Measurements from ENCODE around the gene CNPY4.

CNPY4 gene

DNA sequence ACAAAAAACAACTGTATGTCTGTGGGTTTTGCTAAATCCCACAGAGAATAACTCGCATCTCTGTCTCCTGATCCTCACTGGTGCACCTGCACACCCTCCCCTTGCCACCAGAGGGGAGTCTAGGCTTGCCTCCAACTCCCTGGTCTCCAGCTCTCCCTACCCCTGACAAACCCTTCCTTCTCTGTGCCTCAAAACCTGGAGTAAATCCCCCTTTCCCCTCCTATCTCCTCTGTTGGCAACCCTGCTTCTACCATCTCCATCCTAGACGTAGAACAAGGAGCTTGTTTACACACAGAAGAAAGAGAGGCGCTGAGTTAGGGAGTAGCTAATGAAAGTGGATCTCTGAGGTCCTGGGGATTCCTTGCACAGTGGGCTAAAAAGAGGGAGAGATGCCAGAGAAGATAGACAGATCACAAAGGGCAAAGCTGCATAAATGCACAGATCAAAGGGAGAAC is 13.3 kb downstream of the CNPY4 start:
- Histone ChIP-seq H3K27ac (ENCODE audit: low read length) (no peak overlapping the region), H3K4me2 (ENCODE audit: insufficient read depth, low read length) (no peak overlapping the region), H3K79me2 (ENCODE audit: insufficient read depth, low read length) (no peaks in the 10 kb centered on the region; the same call in 1 of the 2 replicates), H3K9ac (ENCODE audit: low read depth, low read length) (no peak overlapping the region), H3K36me3 (ENCODE audit: insufficient read depth, low read length) (no peaks in the 10 kb centered on the region), H3K4me1 (ENCODE audit: insufficient read depth, low read length) (peaks cover 23% of the 10 kb centered on the region), H2AFZ (ENCODE audit: low read depth, low read length) (no peak overlapping the region), H3K9me3 (ENCODE audit: insufficient read depth, low read length, severe bottlenecking) (no peaks in the 10 kb centered on the region), H3K27me3 (ENCODE audit: insufficient read depth, low read length, poor library complexity) (no peaks in the 10 kb centered on the region), H3K4me3 (ENCODE audit: low read depth in 1 of 2, low read length in 2 of 2) (no peak overlapping the region), H4K20me1 (ENCODE audit: insufficient read depth, low read length) (no peaks in the 10 kb centered on the region)
- DNase-seq (peak; percentile 76), ATAC-seq (ENCODE audit: insufficient read depth, low read depth) (peak; percentile 81)
- TF ChIP-seq, protein P1, sequence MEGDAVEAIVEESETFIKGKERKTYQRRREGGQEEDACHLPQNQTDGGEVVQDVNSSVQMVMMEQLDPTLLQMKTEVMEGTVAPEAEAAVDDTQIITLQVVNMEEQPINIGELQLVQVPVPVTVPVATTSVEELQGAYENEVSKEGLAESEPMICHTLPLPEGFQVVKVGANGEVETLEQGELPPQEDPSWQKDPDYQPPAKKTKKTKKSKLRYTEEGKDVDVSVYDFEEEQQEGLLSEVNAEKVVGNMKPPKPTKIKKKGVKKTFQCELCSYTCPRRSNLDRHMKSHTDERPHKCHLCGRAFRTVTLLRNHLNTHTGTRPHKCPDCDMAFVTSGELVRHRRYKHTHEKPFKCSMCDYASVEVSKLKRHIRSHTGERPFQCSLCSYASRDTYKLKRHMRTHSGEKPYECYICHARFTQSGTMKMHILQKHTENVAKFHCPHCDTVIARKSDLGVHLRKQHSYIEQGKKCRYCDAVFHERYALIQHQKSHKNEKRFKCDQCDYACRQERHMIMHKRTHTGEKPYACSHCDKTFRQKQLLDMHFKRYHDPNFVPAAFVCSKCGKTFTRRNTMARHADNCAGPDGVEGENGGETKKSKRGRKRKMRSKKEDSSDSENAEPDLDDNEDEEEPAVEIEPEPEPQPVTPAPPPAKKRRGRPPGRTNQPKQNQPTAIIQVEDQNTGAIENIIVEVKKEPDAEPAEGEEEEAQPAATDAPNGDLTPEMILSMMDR (IDR thresholded peaks at IDR 0.05; ENCODE audit: borderline replicate concordance, extremely low read depth, low read length, poor library complexity, severe bottlenecking) = peak; percentile 94
- TF ChIP-seq EZH2 (IDR thresholded peaks at IDR 0.05; ENCODE audit: borderline replicate concordance, low read depth, low read length, severe bottlenecking) = no peak

DNA sequence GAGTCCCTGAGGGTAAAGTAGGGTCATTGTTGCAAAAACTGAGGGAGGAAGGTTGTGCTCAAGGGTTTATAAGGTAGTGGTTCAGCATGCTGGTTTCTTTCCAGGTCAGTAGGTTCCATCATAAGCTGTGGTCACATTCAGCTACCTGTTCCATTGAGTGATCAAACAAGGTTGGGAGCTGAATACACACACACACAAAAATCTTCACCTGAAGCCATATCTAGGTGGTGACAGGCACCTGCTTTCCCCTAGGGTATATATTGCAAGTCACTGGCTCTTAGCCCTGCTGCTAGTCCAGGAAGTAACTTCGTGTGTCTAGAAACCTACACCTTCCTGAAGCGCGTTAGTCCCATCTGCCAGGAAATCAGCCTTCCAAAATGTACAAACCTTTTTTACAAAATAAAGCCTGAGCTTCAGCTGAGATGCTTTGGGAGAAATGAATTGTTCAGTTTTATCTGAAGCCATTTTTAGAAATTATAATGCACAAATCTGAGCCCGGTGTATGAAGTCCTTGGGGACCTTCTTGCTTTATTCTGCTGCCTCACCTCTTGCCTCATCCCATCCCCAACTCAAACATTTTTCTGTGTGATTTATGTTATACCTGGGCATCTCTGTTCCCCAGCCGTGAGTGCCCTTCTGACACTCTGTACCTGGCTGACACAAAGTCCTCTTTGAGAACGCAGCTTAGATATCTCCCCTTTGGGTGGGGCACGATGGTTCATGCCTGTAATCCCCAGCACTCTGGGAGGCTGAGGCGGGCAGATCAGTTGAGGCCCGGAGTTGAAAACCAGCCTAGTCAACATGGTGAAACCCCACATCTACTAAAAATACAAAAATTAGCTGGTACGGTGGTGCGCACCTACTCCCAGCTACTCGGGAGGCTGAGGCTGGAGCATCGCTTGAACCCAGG is 18.7 kb downstream of the CNPY4 start:
- Histone ChIP-seq H3K4me2 (ENCODE audit: insufficient read depth, low read length) (no peak overlapping the region), H3K36me3 (ENCODE audit: insufficient read depth, low read length) (no peaks in the 10 kb centered on the region), H3K9me3 (ENCODE audit: insufficient read depth, low read length, severe bottlenecking) (no peaks in the 10 kb centered on the region), H3K79me2 (ENCODE audit: insufficient read depth, low read length) (no peaks in the 10 kb centered on the region), H2AFZ (ENCODE audit: low read depth, low read length) (no peak overlapping the region), H3K4me3 (ENCODE audit: low read depth in 1 of 2, low read length in 2 of 2) (no peak overlapping the region), H4K20me1 (ENCODE audit: insufficient read depth, low read length) (no peaks in the 10 kb centered on the region), H3K27me3 (ENCODE audit: insufficient read depth, low read length, poor library complexity) (no peaks in the 10 kb centered on the region), H3K9ac (ENCODE audit: low read depth, low read length) (no peak overlapping the region), H3K27ac (ENCODE audit: low read length) (no peak overlapping the region), H3K4me1 (ENCODE audit: insufficient read depth, low read length) (no peaks in the 10 kb centered on the region)
- no peak for TF ChIP-seq EZH2 (IDR thresholded peaks at IDR 0.05; ENCODE audit: borderline replicate concordance, low read depth, low read length, severe bottlenecking)
- TF ChIP-seq, protein P1 (IDR thresholded peaks at IDR 0.05; ENCODE audit: borderline replicate concordance, extremely low read depth, low read length, poor library complexity, severe bottlenecking) = no peak
- ATAC-seq (ENCODE audit: insufficient read depth, low read depth) (no peak), DNase-seq (no peak)

DNA sequence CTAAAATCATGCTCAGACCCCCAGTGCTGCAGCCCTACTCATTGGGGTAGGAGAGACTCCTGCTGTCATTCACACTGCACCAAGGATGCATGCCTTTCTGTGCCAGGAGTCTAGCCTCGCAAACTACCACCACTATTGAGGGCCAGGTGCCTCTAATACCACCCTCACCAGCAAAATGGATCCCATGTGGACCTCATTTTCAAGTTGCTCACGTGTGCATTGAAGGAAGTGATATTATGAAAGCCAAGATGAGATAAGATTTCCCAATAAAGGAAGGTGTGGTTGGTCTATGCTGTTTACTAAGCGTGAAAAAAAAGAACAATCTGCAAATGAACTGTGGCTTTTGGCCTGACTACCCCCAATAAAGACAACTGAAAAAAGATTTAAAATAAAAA is 22.1 kb downstream of the CNPY4 start:
- Histone ChIP-seq H3K27me3 (ENCODE audit: insufficient read depth, low read length, poor library complexity) (no peaks in the 10 kb centered on the region), H3K36me3 (ENCODE audit: insufficient read depth, low read length) (no peaks in the 10 kb centered on the region), H3K4me3 (ENCODE audit: low read depth in 1 of 2, low read length in 2 of 2) (no peak overlapping the region), H4K20me1 (ENCODE audit: insufficient read depth, low read length) (no peaks in the 10 kb centered on the region), H3K79me2 (ENCODE audit: insufficient read depth, low read length) (no peaks in the 10 kb centered on the region), H3K4me1 (ENCODE audit: insufficient read depth, low read length) (no peaks in the 10 kb centered on the region), H3K9me3 (ENCODE audit: insufficient read depth, low read length, severe bottlenecking) (no peaks in the 10 kb centered on the region), H2AFZ (ENCODE audit: low read depth, low read length) (no peak overlapping the region), H3K4me2 (ENCODE audit: insufficient read depth, low read length) (no peak overlapping the region), H3K9ac (ENCODE audit: low read depth, low read length) (no peak overlapping the region), H3K27ac (ENCODE audit: low read length) (no peak overlapping the region)
- ATAC-seq (ENCODE audit: insufficient read depth, low read depth) (no peak), DNase-seq (no peak)
- no peak for TF ChIP-seq EZH2 (IDR thresholded peaks at IDR 0.05; ENCODE audit: borderline replicate concordance, low read depth, low read length, severe bottlenecking)
- TF ChIP-seq, protein P1 (IDR thresholded peaks at IDR 0.05; ENCODE audit: borderline replicate concordance, extremely low read depth, low read length, poor library complexity, severe bottlenecking) = no peak

Measured in DND-41 (cell line).